HUES6 (cell line): Measurements from ENCODE around the gene CACHD1.
A peak's percentile ranks its signal among the peaks of the same experiment; 100 is the strongest.

Source experiments
- H3K27ac ChIP-seq: 2 replicates; pipeline ENCODE4 v1.7.0; 2013; ENCODE audit warnings: low read depth, mild to moderate bottlenecking, low read length, inconsistent platforms
- H3K27me3 ChIP-seq: 2 replicates; pipeline ENCODE4 v1.6.1; 2013; ENCODE audit warnings: low read length; ENCODE audit not compliant: control insufficient read depth, insufficient read depth
- H3K36me3 ChIP-seq: 2 replicates; pipeline ENCODE4 v1.6.1; 2013; ENCODE audit warnings: low read length; ENCODE audit not compliant: control insufficient read depth, insufficient read depth
- H3K4me1 ChIP-seq: 2 replicates; pipeline ENCODE4 v1.6.1; 2013; ENCODE audit warnings: low read length; ENCODE audit not compliant: control insufficient read depth, insufficient read depth
- H3K4me3 ChIP-seq: 2 replicates; pipeline ENCODE4 v1.5.1; 2013; ENCODE audit warnings: low read depth, low read length
- H3K9ac ChIP-seq: one replicate; pipeline ENCODE4 v1.6.1; 2013; ENCODE audit warnings: mild to moderate bottlenecking, low read length
- H3K9me3 ChIP-seq: 2 replicates; pipeline ENCODE4 v1.6.1; 2013; ENCODE audit warnings: low read depth, low read length; ENCODE audit not compliant: control insufficient read depth, insufficient read depth

Gene CACHD1

GRCh38 chr1:64683419-64683818 is 213.5 kb downstream of the CACHD1 start:
- H3K36me3 ChIP-seq, result peaks cover 81% of the 10 kb centered on the region
- no peak overlapping the region for H3K27ac ChIP-seq
- no peaks in the 10 kb centered on the region for H3K27me3 ChIP-seq
- no peak overlapping the region for H3K9ac ChIP-seq
- H3K9me3 ChIP-seq, result no peaks in the 10 kb centered on the region
- H3K4me1 ChIP-seq, result peaks cover 11% of the 10 kb centered on the region
- H3K4me3 ChIP-seq, result no peak overlapping the region

GRCh38 chr1:64685217-64685616 is 215.3 kb downstream of the CACHD1 start:
- no peaks in the 10 kb centered on the region for H3K27me3 ChIP-seq
- H3K27ac ChIP-seq, result no peak overlapping the region
- H3K4me3 ChIP-seq, result no peak overlapping the region
- H3K9ac ChIP-seq, result no peak overlapping the region
- no peaks in the 10 kb centered on the region for H3K9me3 ChIP-seq
- peaks cover 11% of the 10 kb centered on the region for H3K4me1 ChIP-seq
- peaks cover 81% of the 10 kb centered on the region for H3K36me3 ChIP-seq

- peaks cover 11% of the 10 kb centered on the region for H3K4me1 ChIP-seq
- no peak overlapping the region for H3K27ac ChIP-seq
- no peaks in the 10 kb centered on the region for H3K27me3 ChIP-seq
- H3K9me3 ChIP-seq, result no peaks in the 10 kb centered on the region
- H3K9ac ChIP-seq, result no peak overlapping the region
- no peak overlapping the region for H3K4me3 ChIP-seq
- H3K36me3 ChIP-seq, result peaks cover 81% of the 10 kb centered on the region
Observed at GRCh38 chr1:64685765-64686341, 215.9 kb downstream of the CACHD1 start.

GRCh38 chr1:64686828-64687724 is 217.1 kb downstream of the CACHD1 start:
- Histone ChIP-seq H3K9me3 (no peaks in the 10 kb centered on the region), H3K4me3 (no peak overlapping the region), H3K27ac (peak overlapping the region; percentile 42; the same call in 1 of the 2 replicates), H3K9ac (peak overlapping the region; percentile 32), H3K36me3 (peaks cover 81% of the 10 kb centered on the region), H3K4me1 (peaks cover 20% of the 10 kb centered on the region), H3K27me3 (no peaks in the 10 kb centered on the region)

GRCh38 chr1:64687725-64688327 is 217.9 kb downstream of the CACHD1 start:
- Histone ChIP-seq H3K9me3 (no peaks in the 10 kb centered on the region), H3K27me3 (no peaks in the 10 kb centered on the region), H3K4me1 (peaks cover 20% of the 10 kb centered on the region), H3K4me3 (no peak overlapping the region), H3K27ac (peak overlapping the region; percentile 42; the same call in 1 of the 2 replicates), H3K9ac (no peak overlapping the region), H3K36me3 (peaks cover 81% of the 10 kb centered on the region)

GRCh38 chr1:64691626-64692025 is 221.7 kb downstream of the CACHD1 start:
- H3K27ac ChIP-seq, result peak overlapping the region; percentile 60; the same call in 1 of the 2 replicates
- no peak overlapping the region for H3K4me3 ChIP-seq
- no peaks in the 10 kb centered on the region for H3K27me3 ChIP-seq
- H3K36me3 ChIP-seq, result peaks cover 68% of the 10 kb centered on the region
- H3K9ac ChIP-seq, result no peak overlapping the region
- peaks cover 20% of the 10 kb centered on the region for H3K4me1 ChIP-seq
- H3K9me3 ChIP-seq, result no peaks in the 10 kb centered on the region

GRCh38 chr1:64692911-64693310 is 223.0 kb downstream of the CACHD1 start:
- Histone ChIP-seq H3K36me3 (peaks cover 62% of the 10 kb centered on the region), H3K4me1 (peaks cover 11% of the 10 kb centered on the region), H3K9me3 (no peaks in the 10 kb centered on the region), H3K27me3 (no peaks in the 10 kb centered on the region), H3K9ac (no peak overlapping the region), H3K4me3 (no peak overlapping the region), H3K27ac (no peak overlapping the region)

- Histone ChIP-seq H3K27me3 (no peaks in the 10 kb centered on the region), H3K4me3 (no peak overlapping the region), H3K9ac (no peak overlapping the region), H3K9me3 (no peaks in the 10 kb centered on the region), H3K27ac (no peak overlapping the region), H3K36me3 (peaks cover 57% of the 10 kb centered on the region), H3K4me1 (peaks cover 9% of the 10 kb centered on the region)
Observed at GRCh38 chr1:64693406-64693805, 223.5 kb downstream of the CACHD1 start.

GRCh38 chr1:64696879-64697278 is 226.9 kb downstream of the CACHD1 start:
- H3K36me3 ChIP-seq, result peaks cover 22% of the 10 kb centered on the region
- no peaks in the 10 kb centered on the region for H3K27me3 ChIP-seq
- H3K9me3 ChIP-seq, result no peaks in the 10 kb centered on the region
- no peak overlapping the region for H3K9ac ChIP-seq
- no peak overlapping the region for H3K27ac ChIP-seq
- no peak overlapping the region for H3K4me3 ChIP-seq
- H3K4me1 ChIP-seq, result peaks cover 8% of the 10 kb centered on the region

- no peak overlapping the region for H3K27ac ChIP-seq
- H3K9me3 ChIP-seq, result no peaks in the 10 kb centered on the region
- H3K27me3 ChIP-seq, result no peaks in the 10 kb centered on the region
- H3K36me3 ChIP-seq, result no peaks in the 10 kb centered on the region; the same call in 1 of the 2 replicates
- no peak overlapping the region for H3K4me3 ChIP-seq
- H3K4me1 ChIP-seq, result peaks cover 8% of the 10 kb centered on the region
- H3K9ac ChIP-seq, result no peak overlapping the region
Observed at GRCh38 chr1:64699327-64699726, 229.4 kb downstream of the CACHD1 start.

GRCh38 chr1:64701071-64701470 is 231.1 kb downstream of the CACHD1 start:
- Histone ChIP-seq H3K4me1 (peaks cover 8% of the 10 kb centered on the region), H3K4me3 (no peak overlapping the region)

More at GRCh38 chr1:64701071-64701470, 231.1 kb downstream of the CACHD1 start:
- Histone ChIP-seq H3K27me3 (no peaks in the 10 kb centered on the region), H3K27ac (no peak overlapping the region), H3K36me3 (no peaks in the 10 kb centered on the region), H3K9ac (no peak overlapping the region), H3K9me3 (no peaks in the 10 kb centered on the region)
